Measurements from ENCODE around the gene FBXO38. TPM values are rescaled to one million over a fixed set of nuclear protein-coding genes. Genes with fewer than 3 reads are reported as not detected.

The FBXO38 gene
- total RNA-seq, 1 experiment from 2014 or later, result 34.5 TPM

- in situ Hi-C loops (cut with HindIII; ENCODE audit: low pct_unique_long_range_greater_than_20kb, low sequenced_read_pairs), result no loop called here
- no peak for ATAC-seq
- no peak for TF ChIP-seq TCF7L2 (IDR thresholded peaks at IDR 0.05; ENCODE audit: low read depth, low read length)
- TF ChIP-seq, protein P1, sequence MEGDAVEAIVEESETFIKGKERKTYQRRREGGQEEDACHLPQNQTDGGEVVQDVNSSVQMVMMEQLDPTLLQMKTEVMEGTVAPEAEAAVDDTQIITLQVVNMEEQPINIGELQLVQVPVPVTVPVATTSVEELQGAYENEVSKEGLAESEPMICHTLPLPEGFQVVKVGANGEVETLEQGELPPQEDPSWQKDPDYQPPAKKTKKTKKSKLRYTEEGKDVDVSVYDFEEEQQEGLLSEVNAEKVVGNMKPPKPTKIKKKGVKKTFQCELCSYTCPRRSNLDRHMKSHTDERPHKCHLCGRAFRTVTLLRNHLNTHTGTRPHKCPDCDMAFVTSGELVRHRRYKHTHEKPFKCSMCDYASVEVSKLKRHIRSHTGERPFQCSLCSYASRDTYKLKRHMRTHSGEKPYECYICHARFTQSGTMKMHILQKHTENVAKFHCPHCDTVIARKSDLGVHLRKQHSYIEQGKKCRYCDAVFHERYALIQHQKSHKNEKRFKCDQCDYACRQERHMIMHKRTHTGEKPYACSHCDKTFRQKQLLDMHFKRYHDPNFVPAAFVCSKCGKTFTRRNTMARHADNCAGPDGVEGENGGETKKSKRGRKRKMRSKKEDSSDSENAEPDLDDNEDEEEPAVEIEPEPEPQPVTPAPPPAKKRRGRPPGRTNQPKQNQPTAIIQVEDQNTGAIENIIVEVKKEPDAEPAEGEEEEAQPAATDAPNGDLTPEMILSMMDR (IDR thresholded peaks at IDR 0.05), result no peak
- TF ChIP-seq REST (IDR thresholded peaks at IDR 0.05; ENCODE audit: insufficient read depth in 1 of 2, low read depth in 2 of 2, low read length in 1 of 2), result no peak
- TF ChIP-seq SIN3A (IDR thresholded peaks at IDR 0.05; ENCODE audit: borderline replicate concordance, insufficient read depth, low read depth, low read length), result no peak
- TF ChIP-seq POLR2AphosphoS5 (IDR thresholded peaks at IDR 0.05; ENCODE audit: low read depth, low read length), result no peak
- Histone ChIP-seq H3K4me3 (ENCODE audit: low read depth in 2 of 2, low read length in 2 of 2) (no peak overlapping the region), H3K36me3 (ENCODE audit: control insufficient read depth, insufficient read depth, low read length) (no peaks in the 10 kb centered on the region), H3K4me1 (ENCODE audit: control insufficient read depth, insufficient read depth, low read length) (no peaks in the 10 kb centered on the region), H3K27me3 (ENCODE audit: control insufficient read depth, insufficient read depth, low read length) (peaks cover 19% of the 10 kb centered on the region), H3K27ac (ENCODE audit: low read length) (no peak overlapping the region), H3K9me3 (ENCODE audit: control insufficient read depth, insufficient read depth, low read depth, low read length) (no peaks in the 10 kb centered on the region)
- intact Hi-C loops (cut with micrococcal nuclease; ENCODE audit: unreplicated experiment), result no loop called here
- DNase-seq (ENCODE audit: low read depth, low spot score), result no peak
- no TSS peak for BruUV-seq (replicated peaks)
- CTCF ChIA-PET, result no interaction called here
- POLR2A ChIA-PET, result no interaction called here
Observed at GRCh38 chr5:148474025-148474511, 90.3 kb downstream of the FBXO38 start.

GRCh38 chr5:148476302-148476701, 92.5 kb downstream of the FBXO38 start:
- Histone ChIP-seq H3K36me3 (ENCODE audit: control insufficient read depth, insufficient read depth, low read length) (no peaks in the 10 kb centered on the region), H3K4me1 (ENCODE audit: control insufficient read depth, insufficient read depth, low read length) (no peaks in the 10 kb centered on the region), H3K27me3 (ENCODE audit: control insufficient read depth, insufficient read depth, low read length) (peaks cover 21% of the 10 kb centered on the region), H3K27ac (ENCODE audit: low read length) (no peak overlapping the region), H3K4me3 (ENCODE audit: low read depth in 2 of 2, low read length in 2 of 2) (no peak overlapping the region), H3K9me3 (ENCODE audit: control insufficient read depth, insufficient read depth, low read depth, low read length) (no peaks in the 10 kb centered on the region)
- no TSS peak for BruUV-seq (replicated peaks)
- DNase-seq (ENCODE audit: low read depth, low spot score), result no peak
- no peak for ATAC-seq
- POLR2A ChIA-PET, result no interaction called here
- TF ChIP-seq TCF7L2 (IDR thresholded peaks at IDR 0.05; ENCODE audit: low read depth, low read length), result no peak
- TF ChIP-seq POLR2AphosphoS5 (IDR thresholded peaks at IDR 0.05; ENCODE audit: low read depth, low read length), result no peak
- no peak for TF ChIP-seq REST (IDR thresholded peaks at IDR 0.05; ENCODE audit: insufficient read depth in 1 of 2, low read depth in 2 of 2, low read length in 1 of 2)
- no peak for TF ChIP-seq SIN3A (IDR thresholded peaks at IDR 0.05; ENCODE audit: borderline replicate concordance, insufficient read depth, low read depth, low read length)
- TF ChIP-seq, protein P1 (IDR thresholded peaks at IDR 0.05), result no peak
- intact Hi-C loops (cut with micrococcal nuclease; ENCODE audit: unreplicated experiment), result no loop called here
- in situ Hi-C loops (cut with HindIII; ENCODE audit: low pct_unique_long_range_greater_than_20kb, low sequenced_read_pairs), result no loop called here
- CTCF ChIA-PET, result no interaction called here

Measured in Panc1 (cell line).